NOMO-1 treated with dmso at 0.1 percent for 144 hours (cell line): ENCODE data around the gene RIMOC1.

Experiments used
- DNase-seq: peaks from one replicate; lab custom pipeline; 2025; ENCODE audit not compliant: unreplicated experiment; lab: John Stamatoyannopoulos, UW

Gene RIMOC1, protein sequence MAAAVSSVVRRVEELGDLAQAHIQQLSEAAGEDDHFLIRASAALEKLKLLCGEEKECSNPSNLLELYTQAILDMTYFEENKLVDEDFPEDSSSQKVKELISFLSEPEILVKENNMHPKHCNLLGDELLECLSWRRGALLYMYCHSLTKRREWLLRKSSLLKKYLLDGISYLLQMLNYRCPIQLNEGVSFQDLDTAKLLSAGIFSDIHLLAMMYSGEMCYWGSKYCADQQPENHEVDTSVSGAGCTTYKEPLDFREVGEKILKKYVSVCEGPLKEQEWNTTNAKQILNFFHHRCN

GRCh38 chr5:41903892-41904799, at the start of gene RIMOC1:
RIMOC1 (plus strand) TSS chr5:41904344; CDS start chr5:41904368, 24 bp downstream.
- peak; percentile 100 for DNase-seq

DNA sequence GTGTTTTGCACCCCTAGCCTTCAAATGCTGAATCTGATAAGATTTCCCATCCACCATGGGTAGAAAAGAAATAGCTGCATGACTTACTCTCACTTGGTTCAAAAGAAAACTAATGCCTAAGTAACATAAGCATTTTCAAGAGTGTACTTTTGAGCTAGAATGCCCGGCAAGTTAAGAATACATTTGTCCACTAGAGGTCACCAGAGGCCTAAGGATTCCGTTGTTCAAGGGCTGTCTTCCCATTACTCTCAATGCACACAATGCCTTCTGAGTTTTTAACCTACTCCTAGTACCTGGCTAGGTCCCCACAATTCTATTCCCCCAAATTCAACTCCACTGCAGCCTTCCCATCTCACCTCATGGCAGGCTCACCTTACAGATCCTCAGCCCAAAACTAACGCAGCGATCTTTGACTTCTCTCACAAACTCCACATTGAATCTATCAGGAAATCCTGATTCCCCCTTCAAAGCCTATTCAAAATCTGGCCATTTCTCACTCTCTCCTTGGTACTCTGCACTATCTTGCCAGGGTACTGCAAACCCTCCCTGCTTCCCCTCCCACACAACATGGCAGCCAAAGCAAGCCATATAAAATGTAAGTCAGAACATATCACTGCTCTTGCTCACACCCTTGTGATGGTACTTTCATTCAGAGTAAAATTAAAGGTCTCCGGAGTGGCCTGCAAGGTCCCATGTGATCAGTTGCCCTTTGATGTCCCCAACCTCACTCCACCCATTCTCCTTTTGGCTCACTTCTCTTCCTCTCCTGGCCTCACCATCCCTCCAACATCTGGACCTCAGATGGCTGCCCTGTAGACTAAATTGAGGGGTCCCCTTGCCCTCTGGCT, 47.3 kb upstream of the RIMOC1 start:
- peak; percentile 73 for DNase-seq

- DNase-seq, result no peak
Measured at GRCh38 chr5:41857989-41858388, 46.2 kb upstream of the RIMOC1 start.

GRCh38 chr5:41858890-41859289, 45.3 kb upstream of the RIMOC1 start:
- DNase-seq, result no peak

- no peak for DNase-seq
Measured at GRCh38 chr5:41863871-41864486, 40.2 kb upstream of the RIMOC1 start.

DNA sequence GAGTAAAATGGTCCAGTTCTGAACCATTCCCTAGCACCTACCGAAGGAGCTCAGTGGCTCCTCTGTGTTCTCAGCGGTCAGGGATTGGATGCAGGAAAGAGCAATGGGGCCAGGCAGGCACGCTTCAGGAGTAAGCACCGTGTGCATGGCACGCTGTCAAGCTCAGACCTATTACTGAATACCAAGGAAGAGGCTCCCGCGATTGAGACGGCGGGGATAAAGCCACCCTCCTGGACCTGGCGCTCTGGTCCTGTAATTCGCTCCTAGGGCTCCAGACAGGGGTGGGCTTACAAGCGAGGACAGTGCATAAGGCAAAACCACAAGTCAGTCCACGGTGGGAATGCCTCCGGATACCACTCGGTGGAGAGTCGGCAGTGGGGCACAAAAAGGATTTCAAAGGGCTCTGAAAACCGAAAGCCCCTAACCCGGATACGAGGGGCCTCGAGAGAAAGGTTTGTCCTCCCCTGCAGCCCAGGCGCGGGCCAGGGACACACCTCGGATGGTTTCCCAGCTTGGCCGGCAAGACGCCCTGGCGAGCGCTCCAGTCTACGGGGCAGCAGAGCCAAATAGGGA, 34.9 kb upstream of the RIMOC1 start:
- no peak for DNase-seq

DNA sequence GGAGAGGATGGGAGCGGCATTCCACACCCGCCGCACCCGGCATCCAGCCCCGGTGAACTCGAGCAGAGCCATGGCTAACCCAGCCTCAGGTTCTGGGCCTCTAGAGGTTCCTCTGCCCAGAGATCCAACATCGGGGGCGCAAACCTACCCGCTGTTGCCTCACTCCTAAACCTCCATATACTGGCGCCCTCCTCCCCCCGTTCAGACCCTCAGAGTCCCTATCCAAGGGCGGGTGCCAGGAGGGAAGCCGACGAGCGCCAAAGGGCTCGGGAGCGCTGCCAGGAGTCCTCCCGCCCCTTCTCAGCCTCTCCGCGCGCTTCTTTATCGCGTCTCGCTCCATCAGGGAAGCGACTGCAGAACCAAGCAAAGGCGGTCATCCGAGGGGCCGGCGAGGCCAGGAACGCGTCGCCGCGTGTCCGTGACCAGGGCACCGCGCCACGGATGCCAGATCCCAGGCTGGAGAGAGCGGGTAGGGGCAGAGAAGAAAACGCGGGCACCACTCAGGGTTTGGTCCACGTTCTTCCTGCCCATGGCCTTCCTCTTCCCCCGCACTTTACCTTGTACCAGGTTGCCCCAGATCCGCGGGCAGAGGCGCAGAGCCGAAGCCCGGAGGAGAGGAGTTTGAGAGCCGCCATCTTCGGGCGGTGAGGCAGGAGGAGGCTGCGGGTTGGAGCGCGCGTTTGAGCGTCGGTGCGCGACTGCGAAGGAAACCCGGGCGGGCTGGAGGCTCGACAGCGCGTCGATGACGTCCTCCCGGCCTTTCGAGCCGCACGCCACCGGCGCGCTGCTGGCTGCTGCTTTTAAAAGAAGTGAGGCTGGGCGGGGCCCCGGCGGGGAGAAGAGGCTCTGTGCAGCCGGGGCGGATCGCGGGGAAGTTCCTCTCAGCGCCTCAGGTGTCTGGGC, 34.2 kb upstream of the RIMOC1 start, which contains the start of gene OXCT1:
Gene OXCT1 (minus strand): TSS at position 702 of the 903 bp plus-strand sequence. CDS start 67 bp downstream, at position 635.
- DNase-seq, result peak; percentile 98

DNA sequence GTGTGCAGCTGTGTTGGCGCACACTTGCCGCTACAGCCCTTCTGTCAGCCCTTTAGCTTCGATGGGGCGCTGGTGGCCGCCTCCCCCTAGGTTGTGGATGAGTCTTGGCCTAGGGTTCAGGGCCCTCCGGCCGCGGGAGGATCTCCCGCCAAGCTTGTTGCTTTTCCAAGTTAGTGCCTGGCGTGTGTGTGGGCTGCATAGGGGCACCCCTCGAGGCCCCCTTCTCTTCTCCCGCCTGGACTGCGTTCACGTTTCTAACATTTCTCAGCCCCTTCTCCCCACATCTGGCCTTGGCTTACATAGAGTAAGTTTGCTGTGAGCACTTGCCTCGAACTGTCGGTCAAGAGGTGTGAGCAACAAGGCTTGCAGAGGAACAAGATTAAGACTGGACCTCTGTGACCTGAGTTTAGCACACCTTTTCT, 33.5 kb upstream of the RIMOC1 start:
- no peak for DNase-seq

- no peak for DNase-seq
Measured at GRCh38 chr5:41871852-41872251, 32.3 kb upstream of the RIMOC1 start.

GRCh38 chr5:41874512-41875060, 29.6 kb upstream of the RIMOC1 start:
- no peak for DNase-seq

GRCh38 chr5:41875121-41875520, 29.0 kb upstream of the RIMOC1 start:
- no peak for DNase-seq

DNA sequence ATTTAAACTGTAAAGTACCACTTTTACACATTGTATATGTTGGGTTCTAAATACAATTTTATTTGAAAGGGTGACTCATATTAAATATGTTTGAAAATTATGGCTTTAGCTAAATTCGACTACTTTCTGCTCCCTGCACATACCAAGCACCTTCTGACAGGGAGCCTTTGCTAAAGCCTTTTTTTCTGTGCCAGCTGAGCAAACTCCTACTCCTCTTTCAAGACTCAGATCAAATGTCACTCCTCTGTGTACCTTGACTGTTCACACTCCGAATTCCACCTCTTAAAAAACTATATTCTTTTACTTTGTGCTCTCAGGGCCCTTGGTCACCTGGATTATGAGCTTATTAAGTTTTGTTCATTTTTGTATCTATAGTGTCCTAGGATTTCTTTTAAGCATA, 27.5 kb upstream of the RIMOC1 start:
- DNase-seq, result no peak

DNA sequence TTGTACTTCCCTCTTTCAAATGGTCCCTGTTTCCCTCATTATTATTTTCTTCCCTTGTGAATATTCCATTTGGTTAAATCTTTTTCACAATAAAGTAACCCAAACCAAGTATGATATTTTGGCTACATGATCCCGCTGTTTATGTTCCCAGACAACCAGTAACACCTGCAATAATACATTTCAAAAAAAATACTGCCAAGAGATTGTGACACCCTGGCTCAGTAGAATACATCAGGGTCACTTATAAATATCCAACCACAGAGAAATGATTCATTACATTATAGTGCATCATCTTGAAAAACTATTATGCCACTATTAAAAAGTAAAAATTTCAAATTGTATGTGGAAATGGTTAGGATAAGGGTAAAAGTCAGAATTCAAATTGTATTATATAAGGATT, 26.7 kb upstream of the RIMOC1 start:
- no peak for DNase-seq

- DNase-seq, result no peak
Measured at GRCh38 chr5:41878173-41878572, 26.0 kb upstream of the RIMOC1 start.

DNA sequence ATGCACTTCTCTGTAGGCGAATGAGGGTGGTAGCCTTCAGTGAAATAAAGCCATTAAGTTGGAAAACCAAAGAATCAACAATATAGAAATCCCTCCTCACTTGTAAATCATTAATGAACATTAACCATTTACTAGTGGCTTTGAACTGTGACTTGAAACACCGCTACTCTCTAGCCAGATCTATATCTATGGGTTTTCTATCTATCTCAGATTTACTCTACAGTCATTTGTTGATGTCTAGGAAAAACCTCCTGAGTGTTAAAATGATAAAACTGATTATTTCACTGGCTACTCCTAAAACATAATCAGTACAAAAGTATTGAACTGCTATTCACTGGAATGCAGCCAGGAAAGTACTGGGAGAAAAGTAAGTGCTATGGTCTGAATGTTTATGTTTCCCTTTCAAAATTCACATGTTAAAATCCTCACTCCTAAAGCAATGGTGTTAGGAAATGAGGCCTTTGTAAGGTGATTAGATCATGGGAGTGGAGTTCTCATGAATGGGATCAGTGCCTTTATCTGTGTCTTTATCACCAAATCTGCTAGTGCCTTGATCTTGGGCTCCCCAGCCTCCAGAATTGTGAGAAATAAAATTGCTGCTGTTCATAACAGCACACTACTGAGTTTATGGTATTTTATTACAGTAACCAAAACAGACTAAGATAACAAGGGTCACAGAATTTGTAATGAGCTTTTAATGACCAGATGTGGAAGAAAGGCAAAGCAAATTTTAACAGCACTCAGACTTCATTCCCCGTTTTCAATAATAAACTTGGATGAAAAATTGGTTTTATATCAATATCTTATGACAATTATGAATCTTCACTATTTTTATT, 25.3 kb upstream of the RIMOC1 start:
- no peak for DNase-seq

GRCh38 chr5:41882765-41883164, 21.4 kb upstream of the RIMOC1 start:
- no peak for DNase-seq

DNA sequence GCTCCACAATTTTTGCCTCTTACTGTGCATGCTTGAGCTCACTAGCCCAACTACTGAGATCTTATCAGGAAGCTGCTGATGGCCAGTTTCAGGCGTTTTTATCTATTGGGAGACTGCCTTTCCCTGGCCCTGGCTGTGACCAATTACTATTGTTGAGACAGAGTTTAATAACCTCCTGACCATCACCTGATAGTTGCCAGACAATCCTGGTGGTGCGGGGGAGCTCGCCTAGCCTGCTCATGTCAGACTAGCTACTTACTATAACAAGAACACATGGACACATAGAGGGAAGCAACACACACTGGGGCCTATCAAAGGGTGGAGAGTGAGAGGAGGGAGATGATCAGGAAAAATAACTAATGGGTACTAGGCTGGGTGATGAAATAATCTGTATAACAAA, 20.9 kb upstream of the RIMOC1 start:
- DNase-seq, result no peak

GRCh38 chr5:41883936-41884335, 20.2 kb upstream of the RIMOC1 start:
- DNase-seq, result no peak
